ENCODE results near the gene DHRS7. TPM values are rescaled to one million over a fixed set of nuclear protein-coding genes. Genes with fewer than 3 reads are reported as not detected.

DHRS7 gene
- total RNA-seq, 4 donors from 2014 or later, result 151 to 245 (median 214) TPM

DNA sequence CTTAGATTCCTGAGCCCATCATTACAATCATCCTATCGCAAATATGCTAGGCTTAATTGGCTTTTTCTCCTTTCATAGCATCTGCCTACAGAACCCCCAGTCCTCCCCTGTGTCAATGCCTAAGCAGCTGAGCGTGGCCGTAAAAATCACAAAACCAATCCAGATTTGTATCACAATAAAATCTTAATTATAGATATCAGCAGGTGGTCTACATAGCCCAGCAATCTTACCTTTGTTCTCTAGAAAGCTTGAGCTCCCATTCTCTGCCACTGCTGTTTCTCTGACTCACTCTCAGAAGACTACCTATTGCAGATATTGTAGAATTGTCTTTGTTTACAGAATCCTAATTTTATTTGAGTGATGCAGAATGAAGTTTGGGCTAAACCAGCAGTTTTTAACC lies 46.0 kb upstream of the DHRS7 start:
- intact Hi-C loops (cut with DNase I), result no loop called here
- Histone ChIP-seq H3K4me3 (replicated peaks in 1 of 3) (no peak overlapping the region), H3K27me3 (no peaks in the 10 kb centered on the region), H3K4me1 (no peaks in the 10 kb centered on the region), H3K9me3 (no peaks in the 10 kb centered on the region), H3K36me3 (no peaks in the 10 kb centered on the region), H3K27ac (no peak overlapping the region)
- 91% methylated on average over 3 of the region's 3 CpGs for WGBS, 2 donors
- TF ChIP-seq, protein P1, sequence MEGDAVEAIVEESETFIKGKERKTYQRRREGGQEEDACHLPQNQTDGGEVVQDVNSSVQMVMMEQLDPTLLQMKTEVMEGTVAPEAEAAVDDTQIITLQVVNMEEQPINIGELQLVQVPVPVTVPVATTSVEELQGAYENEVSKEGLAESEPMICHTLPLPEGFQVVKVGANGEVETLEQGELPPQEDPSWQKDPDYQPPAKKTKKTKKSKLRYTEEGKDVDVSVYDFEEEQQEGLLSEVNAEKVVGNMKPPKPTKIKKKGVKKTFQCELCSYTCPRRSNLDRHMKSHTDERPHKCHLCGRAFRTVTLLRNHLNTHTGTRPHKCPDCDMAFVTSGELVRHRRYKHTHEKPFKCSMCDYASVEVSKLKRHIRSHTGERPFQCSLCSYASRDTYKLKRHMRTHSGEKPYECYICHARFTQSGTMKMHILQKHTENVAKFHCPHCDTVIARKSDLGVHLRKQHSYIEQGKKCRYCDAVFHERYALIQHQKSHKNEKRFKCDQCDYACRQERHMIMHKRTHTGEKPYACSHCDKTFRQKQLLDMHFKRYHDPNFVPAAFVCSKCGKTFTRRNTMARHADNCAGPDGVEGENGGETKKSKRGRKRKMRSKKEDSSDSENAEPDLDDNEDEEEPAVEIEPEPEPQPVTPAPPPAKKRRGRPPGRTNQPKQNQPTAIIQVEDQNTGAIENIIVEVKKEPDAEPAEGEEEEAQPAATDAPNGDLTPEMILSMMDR (IDR thresholded peaks at IDR 0.05), result no peak
- no peak for TF ChIP-seq POLR2A (IDR thresholded peaks at IDR 0.05)
- no peak for DNase-seq

DNA sequence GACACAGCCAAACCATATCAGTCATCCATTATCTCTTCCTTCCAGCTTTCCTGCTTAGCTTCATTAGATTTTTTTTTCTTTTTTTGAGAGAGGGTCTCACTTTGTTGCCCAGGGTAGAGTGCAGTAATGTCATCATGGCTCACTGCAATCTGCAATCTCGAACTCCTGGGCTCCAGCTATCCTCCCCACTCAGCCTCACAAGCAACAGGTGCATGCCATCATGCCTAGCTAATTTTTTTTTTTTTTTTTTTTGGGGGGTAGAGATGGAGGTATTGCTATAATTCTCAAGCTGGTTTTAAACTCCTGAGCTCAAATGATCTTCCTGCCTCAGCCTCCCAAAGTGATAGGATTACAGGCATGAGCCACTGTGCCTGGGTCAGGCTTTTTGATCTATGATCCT lies 45.5 kb upstream of the DHRS7 start:
- Histone ChIP-seq H3K27me3 (no peaks in the 10 kb centered on the region), H3K9me3 (no peaks in the 10 kb centered on the region), H3K4me1 (no peaks in the 10 kb centered on the region), H3K27ac (no peak overlapping the region), H3K4me3 (replicated peaks in 1 of 3) (no peak overlapping the region), H3K36me3 (no peaks in the 10 kb centered on the region)
- intact Hi-C loops (cut with DNase I), result no loop called here
- DNase-seq, result no peak
- WGBS, 2 donors, result 63 to 77% methylated on average over 1 of the region's 1 CpG
- TF ChIP-seq POLR2A (IDR thresholded peaks at IDR 0.05), result no peak
- TF ChIP-seq, protein P1 (IDR thresholded peaks at IDR 0.05), result no peak

DNA sequence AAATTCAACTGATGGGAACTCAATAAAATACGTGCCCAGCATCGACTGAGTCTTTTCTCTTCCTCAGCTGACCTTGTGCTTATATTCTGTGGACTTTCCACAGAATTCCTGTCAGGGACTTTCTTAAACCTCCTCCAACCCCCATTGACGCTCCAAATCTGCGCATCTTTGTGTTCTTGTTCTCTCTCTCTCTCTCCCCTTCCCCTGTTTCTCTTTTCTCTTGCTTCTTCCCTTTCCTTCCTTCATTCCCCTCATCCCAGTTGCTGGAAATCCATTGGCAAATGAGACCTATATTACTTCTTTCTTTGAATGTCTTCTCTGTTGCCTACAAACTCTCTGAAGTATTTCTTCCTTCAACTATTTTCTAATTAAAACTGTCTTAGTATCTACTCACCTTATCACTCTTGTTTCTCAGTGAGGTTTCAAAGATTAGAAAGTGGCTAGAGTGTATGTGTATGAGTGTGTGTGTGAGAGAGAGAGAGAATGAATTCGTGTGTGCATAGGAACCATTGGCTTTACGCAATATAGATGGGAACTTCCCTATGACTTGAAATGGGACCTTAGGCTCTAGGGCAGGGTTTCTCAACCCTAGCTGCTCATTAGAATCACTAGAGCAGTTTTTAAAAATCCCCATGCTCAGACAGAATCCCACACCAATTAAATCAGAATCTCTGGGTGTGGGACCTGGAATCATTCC lies 41.8 kb upstream of the DHRS7 start:
- no peaks in the 10 kb centered on the region for H3K9me3 ChIP-seq
- H3K36me3 ChIP-seq, result no peaks in the 10 kb centered on the region
- 86 to 90% methylated on average over 6 of the region's 6 CpGs for WGBS, 2 donors
- DNase-seq, result no peak
- intact Hi-C loops (cut with DNase I), result no loop called here
- H3K4me1 ChIP-seq, result no peaks in the 10 kb centered on the region
- H3K27me3 ChIP-seq, result no peaks in the 10 kb centered on the region
- H3K27ac ChIP-seq, result no peak overlapping the region
- no peak overlapping the region for H3K4me3 ChIP-seq (replicated peaks in 1 of 3)
- TF ChIP-seq, protein P1 (IDR thresholded peaks at IDR 0.05), result no peak
- TF ChIP-seq POLR2A (IDR thresholded peaks at IDR 0.05), result no peak

DNA sequence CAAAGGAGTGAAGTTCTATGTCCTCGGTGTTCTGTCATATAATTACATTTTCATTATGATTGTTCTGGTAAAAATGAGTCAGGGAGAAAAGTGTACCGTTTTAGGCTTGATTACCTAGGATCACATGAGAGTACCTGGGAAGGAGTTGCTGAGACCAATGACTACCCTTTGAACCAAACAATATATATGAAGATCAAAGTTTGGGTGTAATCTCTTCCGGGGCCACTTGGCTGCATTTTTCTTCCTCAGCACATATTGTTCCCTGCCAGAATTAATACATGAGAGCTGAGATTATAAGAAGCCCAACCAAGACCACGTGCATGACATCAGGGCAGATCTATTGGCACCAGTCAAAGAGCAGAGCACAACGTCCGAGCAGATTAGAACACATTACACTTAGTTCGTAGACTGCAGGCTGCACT lies 41.1 kb upstream of the DHRS7 start:
- no peak for DNase-seq
- Histone ChIP-seq H3K27me3 (no peaks in the 10 kb centered on the region), H3K4me1 (no peaks in the 10 kb centered on the region), H3K4me3 (replicated peaks in 1 of 3) (no peak overlapping the region), H3K36me3 (no peaks in the 10 kb centered on the region), H3K27ac (no peak overlapping the region), H3K9me3 (no peaks in the 10 kb centered on the region)
- intact Hi-C loops (cut with DNase I), result no loop called here
- TF ChIP-seq POLR2A (IDR thresholded peaks at IDR 0.05), result no peak
- TF ChIP-seq, protein P1 (IDR thresholded peaks at IDR 0.05), result no peak
- WGBS, 2 donors, result 87 to 88% methylated on average over 7 of the region's 7 CpGs

DNA sequence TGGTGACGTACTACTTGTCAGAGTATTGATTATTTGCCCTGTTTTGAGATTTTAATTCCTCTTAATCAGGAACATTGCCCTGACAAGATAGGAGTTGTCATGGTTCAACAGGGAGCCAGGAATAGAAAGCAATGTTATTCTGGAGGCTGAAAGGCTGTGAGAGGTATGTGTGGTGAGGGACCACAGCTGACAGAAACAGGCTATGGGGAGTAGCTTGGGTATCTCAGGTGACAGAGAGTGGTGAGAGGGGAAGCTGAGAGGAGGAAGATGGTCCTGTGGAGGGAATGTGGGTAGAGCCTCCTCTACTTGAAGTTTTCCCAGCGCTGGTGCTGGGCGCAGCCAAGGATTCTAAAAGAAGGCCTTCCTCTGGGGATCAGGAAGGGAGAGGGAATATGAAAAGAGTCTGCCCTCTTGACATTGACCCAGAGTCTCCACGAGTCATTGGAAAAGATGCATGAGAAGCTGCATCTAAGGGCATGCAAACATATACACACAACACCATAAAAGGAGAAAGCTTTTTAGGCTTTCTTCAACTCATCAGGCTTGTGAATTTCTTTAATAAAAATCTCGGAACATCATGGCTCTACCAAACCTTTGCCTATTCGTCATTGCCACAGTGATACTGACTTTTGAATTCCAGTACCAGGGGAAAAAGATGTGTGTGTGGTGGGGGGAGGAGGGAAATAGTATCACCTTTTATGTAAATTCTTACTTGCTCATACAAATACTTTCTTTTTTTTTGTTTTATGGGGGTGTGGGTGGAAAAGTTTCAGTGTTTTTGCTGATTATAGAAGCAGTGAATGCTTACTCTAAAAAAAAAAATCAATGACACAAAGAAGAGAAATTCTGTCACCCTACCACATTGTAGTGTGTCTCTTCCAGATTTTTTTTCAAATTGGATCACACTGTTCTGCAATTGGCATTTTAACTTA lies 39.9 kb upstream of the DHRS7 start:
- no peaks in the 10 kb centered on the region for H3K36me3 ChIP-seq
- intact Hi-C loops (cut with DNase I), result no loop called here

More for the DNA sequence above, 39.9 kb upstream of the DHRS7 start:
- no peaks in the 10 kb centered on the region for H3K27me3 ChIP-seq
- no peak overlapping the region for H3K4me3 ChIP-seq (replicated peaks in 1 of 3)
- no peak overlapping the region for H3K27ac ChIP-seq
- no peaks in the 10 kb centered on the region for H3K4me1 ChIP-seq
- no peak for TF ChIP-seq POLR2A (IDR thresholded peaks at IDR 0.05)
- TF ChIP-seq, protein P1 (IDR thresholded peaks at IDR 0.05), result no peak
- no peaks in the 10 kb centered on the region for H3K9me3 ChIP-seq
- WGBS, 2 donors, result 69 to 70% methylated on average over 6 of the region's 6 CpGs
- no peak for DNase-seq
